ENCODE results near the gene PNPLA3. TPM values are rescaled to one million over a fixed set of nuclear protein-coding genes. Genes with fewer than 3 reads are reported as not detected.
A peak's percentile ranks its signal among the peaks of the same experiment; 100 is the strongest.

PNPLA3 gene, protein sequence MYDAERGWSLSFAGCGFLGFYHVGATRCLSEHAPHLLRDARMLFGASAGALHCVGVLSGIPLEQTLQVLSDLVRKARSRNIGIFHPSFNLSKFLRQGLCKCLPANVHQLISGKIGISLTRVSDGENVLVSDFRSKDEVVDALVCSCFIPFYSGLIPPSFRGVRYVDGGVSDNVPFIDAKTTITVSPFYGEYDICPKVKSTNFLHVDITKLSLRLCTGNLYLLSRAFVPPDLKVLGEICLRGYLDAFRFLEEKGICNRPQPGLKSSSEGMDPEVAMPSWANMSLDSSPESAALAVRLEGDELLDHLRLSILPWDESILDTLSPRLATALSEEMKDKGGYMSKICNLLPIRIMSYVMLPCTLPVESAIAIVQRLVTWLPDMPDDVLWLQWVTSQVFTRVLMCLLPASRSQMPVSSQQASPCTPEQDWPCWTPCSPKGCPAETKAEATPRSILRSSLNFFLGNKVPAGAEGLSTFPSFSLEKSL
- 1 to 10 TPM in 4 of 6 donors, under 1 TPM in 2; 0.59 to 6.3 (median 4.5) TPM for total RNA-seq

DNA sequence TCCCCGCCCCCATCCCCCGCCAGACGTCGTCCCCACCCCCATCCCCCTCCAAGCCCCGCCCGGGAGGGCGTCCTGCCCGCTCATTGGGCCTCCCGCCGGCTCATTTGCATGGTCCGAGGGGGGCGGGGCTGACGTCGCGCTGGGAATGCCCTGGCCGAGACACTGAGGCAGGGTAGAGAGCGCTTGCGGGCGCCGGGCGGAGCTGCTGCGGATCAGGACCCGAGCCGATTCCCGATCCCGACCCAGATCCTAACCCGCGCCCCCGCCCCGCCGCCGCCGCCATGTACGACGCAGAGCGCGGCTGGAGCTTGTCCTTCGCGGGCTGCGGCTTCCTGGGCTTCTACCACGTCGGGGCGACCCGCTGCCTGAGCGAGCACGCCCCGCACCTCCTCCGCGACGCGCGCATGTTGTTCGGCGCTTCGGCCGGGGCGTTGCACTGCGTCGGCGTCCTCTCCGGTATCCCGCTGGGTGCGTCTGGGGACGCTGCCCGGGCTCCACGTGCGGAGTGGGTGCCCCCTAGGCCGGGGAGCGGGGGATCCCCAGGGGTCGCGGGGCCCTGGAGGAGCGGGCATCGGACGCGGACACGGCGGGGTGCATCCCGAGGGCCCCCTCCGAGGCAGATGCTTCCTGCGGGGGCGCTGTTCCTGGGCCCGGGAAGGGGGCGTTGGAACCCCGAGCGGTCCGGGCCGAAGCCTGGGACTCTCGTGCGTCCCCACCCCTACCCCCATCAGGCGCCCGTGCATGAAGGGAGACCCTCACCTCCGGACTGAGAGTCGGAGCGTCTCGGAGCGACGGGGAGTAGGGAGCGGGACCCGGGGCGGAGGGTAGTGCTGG is at the start of gene PNPLA3:
TSS of gene PNPLA3 (plus strand) at position 175 of the 834 bp plus-strand sequence. CDS start at position 282, 107 bp downstream.
- 0 to 4% methylated on average over 15 to 72 of the region's 100 CpGs for WGBS, 2 donors
- Histone ChIP-seq H3K27me3 (peaks cover 0 to 14% (median 6%) of the 10 kb centered on the region in 4 donors), H3K4me3 (peak within 1 kb of the TSS; percentile 26 to 60 (median 58)), H3K4me1 (peaks cover 9 to 17% (median 13%) of the 10 kb centered on the region in 4 donors), H3K36me3 (no peaks in the 10 kb centered on the region), H3K27ac (peak within 1 kb of the TSS in 2 of 4 donors; percentile 13 to 68), H3K9me3 (no peaks in the 10 kb centered on the region)
- TF ChIP-seq EP300 (IDR thresholded peaks at IDR 0.05) (no peak), POLR2A (IDR thresholded peaks at IDR 0.05) (peak in 1 of 4 donors; percentile 51), POLR2AphosphoS5 (IDR thresholded peaks at IDR 0.05) (peak in 1 of 2 donors; percentile 73)
- TF ChIP-seq, protein P1, sequence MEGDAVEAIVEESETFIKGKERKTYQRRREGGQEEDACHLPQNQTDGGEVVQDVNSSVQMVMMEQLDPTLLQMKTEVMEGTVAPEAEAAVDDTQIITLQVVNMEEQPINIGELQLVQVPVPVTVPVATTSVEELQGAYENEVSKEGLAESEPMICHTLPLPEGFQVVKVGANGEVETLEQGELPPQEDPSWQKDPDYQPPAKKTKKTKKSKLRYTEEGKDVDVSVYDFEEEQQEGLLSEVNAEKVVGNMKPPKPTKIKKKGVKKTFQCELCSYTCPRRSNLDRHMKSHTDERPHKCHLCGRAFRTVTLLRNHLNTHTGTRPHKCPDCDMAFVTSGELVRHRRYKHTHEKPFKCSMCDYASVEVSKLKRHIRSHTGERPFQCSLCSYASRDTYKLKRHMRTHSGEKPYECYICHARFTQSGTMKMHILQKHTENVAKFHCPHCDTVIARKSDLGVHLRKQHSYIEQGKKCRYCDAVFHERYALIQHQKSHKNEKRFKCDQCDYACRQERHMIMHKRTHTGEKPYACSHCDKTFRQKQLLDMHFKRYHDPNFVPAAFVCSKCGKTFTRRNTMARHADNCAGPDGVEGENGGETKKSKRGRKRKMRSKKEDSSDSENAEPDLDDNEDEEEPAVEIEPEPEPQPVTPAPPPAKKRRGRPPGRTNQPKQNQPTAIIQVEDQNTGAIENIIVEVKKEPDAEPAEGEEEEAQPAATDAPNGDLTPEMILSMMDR (IDR thresholded peaks at IDR 0.05): peak in 1 of 6 experiments; percentile 17
- peak; percentile 89 to 96 for DNase-seq
- peak; percentile 83 to 96 for ATAC-seq (ENCODE audit: low FRiP score in 2 of 2)

DNA sequence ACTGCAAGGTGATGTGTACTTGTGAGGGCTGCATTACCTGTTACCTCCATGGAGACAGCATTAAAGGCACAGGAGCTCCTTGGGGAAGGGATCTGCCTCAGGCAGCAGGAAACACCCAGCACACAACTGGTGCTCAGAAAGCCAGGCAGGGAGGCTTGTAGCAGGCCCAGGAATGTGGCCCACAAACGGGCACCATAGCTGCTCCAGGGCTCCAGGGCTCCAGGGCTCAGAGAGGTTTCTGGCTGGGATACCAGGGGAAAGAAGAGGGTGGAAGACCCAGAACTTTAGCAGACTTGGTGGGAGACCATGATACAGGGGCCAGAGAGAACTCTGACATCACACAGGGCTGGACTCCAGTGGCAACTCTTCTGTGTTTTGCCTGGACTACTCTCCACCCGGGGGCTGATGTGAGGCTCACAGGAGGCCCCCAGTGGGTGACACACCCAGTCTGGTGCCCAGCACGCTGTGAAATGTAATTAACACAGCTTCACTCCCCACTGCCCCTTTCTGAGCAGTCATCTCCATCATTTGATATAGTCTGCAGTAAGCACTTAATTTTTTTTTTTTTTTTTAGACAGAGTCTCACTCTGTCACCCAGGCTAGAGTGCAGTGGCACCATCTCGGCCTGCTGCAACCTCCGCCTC is 46.6 kb upstream of the PNPLA3 start:
- H3K9me3 ChIP-seq: no peaks in the 10 kb centered on the region
- TF ChIP-seq, protein P1 (IDR thresholded peaks at IDR 0.05): no peak
- TF ChIP-seq POLR2AphosphoS5 (IDR thresholded peaks at IDR 0.05) (no peak), POLR2A (IDR thresholded peaks at IDR 0.05) (no peak), EP300 (IDR thresholded peaks at IDR 0.05) (no peak)
- DNase-seq: no peak
- ATAC-seq (ENCODE audit: low FRiP score in 2 of 2): no peak
- no peak overlapping the region for H3K27ac ChIP-seq
- WGBS, 2 donors: 64 to 78% methylated on average over 4 to 5 of the region's 5 CpGs
- no peak overlapping the region for H3K4me3 ChIP-seq
- H3K4me1 ChIP-seq: no peaks in the 10 kb centered on the region
- no peaks in the 10 kb centered on the region for H3K36me3 ChIP-seq
- H3K27me3 ChIP-seq: no peaks in the 10 kb centered on the region

DNA sequence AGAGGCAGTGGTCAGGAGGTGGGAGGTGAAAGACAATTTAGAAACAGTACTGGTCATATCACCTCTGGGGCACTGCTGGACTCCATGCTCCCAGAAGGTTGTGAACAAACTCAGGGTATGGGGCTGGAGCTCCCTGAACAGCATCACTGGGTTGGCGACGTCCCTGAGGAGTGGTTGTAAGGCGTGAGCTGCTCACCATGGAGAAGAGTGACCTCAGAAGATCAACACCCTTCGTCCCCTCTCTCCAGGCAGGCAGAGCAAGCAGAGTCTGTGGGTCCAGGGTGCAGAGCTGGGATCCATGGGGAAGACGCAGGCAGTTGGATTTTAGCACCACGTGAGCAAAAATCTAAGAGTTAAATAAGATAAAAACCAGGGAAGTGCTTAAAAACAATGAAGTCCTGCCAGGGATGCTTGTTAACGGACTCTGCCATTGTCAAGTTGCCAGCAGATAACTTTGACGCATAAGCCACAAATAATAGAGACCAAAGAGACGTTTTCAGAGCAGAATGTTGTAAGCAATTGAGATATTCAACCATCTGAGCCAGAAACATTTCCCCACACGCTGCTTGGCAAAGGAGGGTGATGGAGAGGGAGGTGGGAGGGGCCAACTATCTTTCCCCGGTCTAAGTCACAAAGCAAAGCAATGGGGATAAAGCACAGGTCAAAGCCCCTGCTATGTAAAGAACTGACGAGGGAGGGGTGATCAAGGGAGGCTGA is 45.4 kb upstream of the PNPLA3 start:
- WGBS, 2 donors: 40 to 47% methylated on average over 12 of the region's 12 CpGs

More for the DNA sequence above, 45.4 kb upstream of the PNPLA3 start:
- H3K36me3 ChIP-seq: no peaks in the 10 kb centered on the region
- no peak overlapping the region for H3K27ac ChIP-seq
- DNase-seq (no peak), ATAC-seq (ENCODE audit: low FRiP score in 2 of 2) (no peak)
- TF ChIP-seq, protein P1 (IDR thresholded peaks at IDR 0.05): no peak
- TF ChIP-seq EP300 (IDR thresholded peaks at IDR 0.05): no peak
- TF ChIP-seq POLR2A (IDR thresholded peaks at IDR 0.05): no peak
- TF ChIP-seq POLR2AphosphoS5 (IDR thresholded peaks at IDR 0.05): no peak
- H3K4me1 ChIP-seq: no peaks in the 10 kb centered on the region
- H3K9me3 ChIP-seq: no peaks in the 10 kb centered on the region
- no peaks in the 10 kb centered on the region for H3K27me3 ChIP-seq
- H3K4me3 ChIP-seq: no peak overlapping the region

Measured in upper lobe of left lung (tissue), 6 donors.